Ascending aorta (tissue), 2 donors: ENCODE data around the gene FBXO31. TPM values are rescaled to one million over a fixed set of nuclear protein-coding genes. Genes with fewer than 3 reads are reported as not detected.
"Not testable (repeated sequence)": the region's sequence is repeated elsewhere in the genome, so short reads cannot be mapped to it uniquely, and the experiment has no call there.

Experiments
- DNase-seq, 2 donors: peaks; one replicate each; pipeline ENCODE4 v3.0.0-alpha.2; 2019; ENCODE audit warnings: low spot score in 2 of 2
- H3K27ac ChIP-seq, 2 donors: fragments of 200-600 bp; sonication (generic); one replicate each; pipeline ENCODE4 v1.5.1; 2016 to 2017; ENCODE audit warnings: mild to moderate bottlenecking in 1 of 2
- H3K27me3 ChIP-seq: fragments of 200-600 bp; sonication (generic); one replicate; pipeline ENCODE4 v1.5.1; 2017
- H3K36me3 ChIP-seq, 2 donors: fragments of 200-600 bp; sonication (generic); one replicate each; pipeline ENCODE4 v1.5.1; 2016
- H3K4me1 ChIP-seq, 2 donors: fragments of 200-600 bp; sonication (generic); one replicate each; pipeline ENCODE4 v1.5.1; 2016 to 2017; ENCODE audit warnings: mild to moderate bottlenecking in 1 of 2
- H3K4me3 ChIP-seq, 2 donors: fragments of 200-600 bp; sonication (generic); one replicate each; pipeline ENCODE4 v1.5.1; 2016 to 2017; ENCODE audit warnings: mild to moderate bottlenecking in 1 of 2
- H3K9me3 ChIP-seq, 2 donors: fragments of 200-600 bp; sonication (generic); one replicate each; pipeline ENCODE4 v1.5.1; 2016
- intact Hi-C: fragments of 100-400 bp; cut with DNase I; formaldehyde crosslinking; loops from one replicate; pipeline ENCODE4 v1.15.1; 2023
- total RNA-seq: library from RNA; depleted of rRNA; stranded (reverse); fragments of >200 nt; gene quantifications from one replicate; pipeline ENCODE4 v1.1.0, GENCODE V29; 2016
- TF ChIP-seq, protein P1 (sequence below), 3 experiments: fragments of 200-600 bp in 2 of 3; fragments of 450-650 bp in 1 of 3; sonication (generic) in 2 of 3; IDR thresholded peaks; one replicate each; pipeline ENCODE4 v1.5.1; 2016 to 2019; ENCODE audit warnings: antibody characterized with exemption in 3 of 3, mild to moderate bottlenecking in 1 of 3, moderate library complexity in 1 of 3

Gene FBXO31
- total RNA-seq, 1 donor from 2014 or later: 224 TPM

DNA sequence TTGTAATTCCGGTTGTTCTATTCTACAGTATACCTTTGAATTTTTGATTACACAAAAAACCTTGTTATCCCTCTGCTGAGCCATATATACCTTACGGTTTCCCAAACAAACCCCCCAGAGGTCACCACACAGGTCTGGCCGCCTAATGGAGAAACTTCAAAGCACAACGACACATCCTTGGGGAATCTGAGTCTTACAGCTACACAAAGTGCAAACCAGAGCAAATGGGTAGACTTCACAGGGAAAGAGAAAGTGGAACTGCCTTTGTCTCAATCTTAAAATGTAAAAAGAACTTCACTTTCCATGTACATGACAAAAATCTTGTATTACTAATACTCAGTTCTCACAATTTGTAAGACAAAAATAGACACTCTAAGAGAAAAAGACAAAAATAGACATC lies 2.7 kb downstream of the FBXO31 start:
- Histone ChIP-seq H3K4me1 (peaks cover 12 to 32% of the 10 kb centered on the region in 2 donors), H3K36me3 (no peaks in the 10 kb centered on the region), H3K27me3 (no peaks in the 10 kb centered on the region), H3K27ac (peak overlapping the region; percentile 65 to 91), H3K4me3 (peak overlapping the region; percentile 69 to 87), H3K9me3 (no peaks in the 10 kb centered on the region)
- intact Hi-C loops: loop anchor here (5.0 to 10.0 kb wide), 2 partner anchors 176 to 314 kb away; no protein-coding TSS in a partner anchor
- no peak for DNase-seq
- TF ChIP-seq, protein P1, sequence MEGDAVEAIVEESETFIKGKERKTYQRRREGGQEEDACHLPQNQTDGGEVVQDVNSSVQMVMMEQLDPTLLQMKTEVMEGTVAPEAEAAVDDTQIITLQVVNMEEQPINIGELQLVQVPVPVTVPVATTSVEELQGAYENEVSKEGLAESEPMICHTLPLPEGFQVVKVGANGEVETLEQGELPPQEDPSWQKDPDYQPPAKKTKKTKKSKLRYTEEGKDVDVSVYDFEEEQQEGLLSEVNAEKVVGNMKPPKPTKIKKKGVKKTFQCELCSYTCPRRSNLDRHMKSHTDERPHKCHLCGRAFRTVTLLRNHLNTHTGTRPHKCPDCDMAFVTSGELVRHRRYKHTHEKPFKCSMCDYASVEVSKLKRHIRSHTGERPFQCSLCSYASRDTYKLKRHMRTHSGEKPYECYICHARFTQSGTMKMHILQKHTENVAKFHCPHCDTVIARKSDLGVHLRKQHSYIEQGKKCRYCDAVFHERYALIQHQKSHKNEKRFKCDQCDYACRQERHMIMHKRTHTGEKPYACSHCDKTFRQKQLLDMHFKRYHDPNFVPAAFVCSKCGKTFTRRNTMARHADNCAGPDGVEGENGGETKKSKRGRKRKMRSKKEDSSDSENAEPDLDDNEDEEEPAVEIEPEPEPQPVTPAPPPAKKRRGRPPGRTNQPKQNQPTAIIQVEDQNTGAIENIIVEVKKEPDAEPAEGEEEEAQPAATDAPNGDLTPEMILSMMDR (IDR thresholded peaks at IDR 0.05): no peak

DNA sequence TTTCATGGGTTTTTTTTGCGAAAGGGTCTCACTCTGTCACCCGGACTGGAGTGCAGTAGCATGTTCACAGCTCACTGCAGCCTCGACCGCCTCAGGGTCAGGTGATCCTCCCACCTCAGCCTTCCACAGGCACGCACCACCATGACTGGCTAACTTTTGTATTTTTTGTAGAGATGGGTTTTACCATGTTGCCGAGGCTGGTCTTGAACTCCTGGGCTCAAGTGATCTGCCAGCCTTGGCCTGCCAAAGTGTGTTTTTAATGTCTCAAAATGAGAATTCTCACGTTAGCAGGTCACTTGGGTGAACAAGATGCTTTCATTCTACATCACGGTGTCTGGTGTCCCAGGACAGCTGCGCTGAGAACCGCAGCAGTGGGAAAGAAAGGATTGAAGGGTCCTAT lies 3.2 kb downstream of the FBXO31 start:
- Histone ChIP-seq H3K9me3 (no peaks in the 10 kb centered on the region), H3K27me3 (no peaks in the 10 kb centered on the region), H3K27ac (peak overlapping the region; percentile 65 to 91), H3K4me1 (peaks cover 12 to 37% of the 10 kb centered on the region in 2 donors), H3K36me3 (no peaks in the 10 kb centered on the region), H3K4me3 (peak overlapping the region; percentile 69 to 87)
- DNase-seq: no peak
- TF ChIP-seq, protein P1 (IDR thresholded peaks at IDR 0.05): no peak
- intact Hi-C loops: loop anchor here (5.0 to 10.0 kb wide), 2 partner anchors 176 to 313 kb away; no protein-coding TSS in a partner anchor

DNA sequence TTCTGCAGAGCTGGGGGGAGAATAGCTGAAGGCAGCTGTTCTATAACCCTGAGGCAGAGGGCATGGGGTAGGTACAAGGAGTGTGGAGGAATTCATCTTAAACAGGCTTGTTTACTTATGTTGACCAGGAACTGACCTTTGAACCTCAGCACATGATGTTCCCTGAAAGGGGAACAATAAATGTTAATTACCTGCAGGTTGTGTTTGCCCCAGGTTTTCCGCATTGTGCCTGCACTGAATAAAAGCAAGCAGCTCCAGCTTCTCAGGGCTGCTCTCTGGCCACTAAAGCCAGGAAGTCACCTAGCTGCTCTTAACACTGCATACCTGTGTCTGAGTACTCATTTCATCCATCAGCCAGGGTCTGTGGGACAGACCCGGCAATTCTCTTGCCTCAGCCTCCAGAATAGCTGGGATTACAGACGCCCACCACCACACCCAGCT lies 4.2 kb downstream of the FBXO31 start:
- peaks cover 12 to 36% of the 10 kb centered on the region in 2 donors for H3K4me1 ChIP-seq
- DNase-seq, H3K27ac ChIP-seq, H3K4me3 ChIP-seq, H3K36me3 ChIP-seq, intact Hi-C loops, H3K9me3 ChIP-seq, H3K27me3 ChIP-seq: not testable (repeated sequence)

DNA sequence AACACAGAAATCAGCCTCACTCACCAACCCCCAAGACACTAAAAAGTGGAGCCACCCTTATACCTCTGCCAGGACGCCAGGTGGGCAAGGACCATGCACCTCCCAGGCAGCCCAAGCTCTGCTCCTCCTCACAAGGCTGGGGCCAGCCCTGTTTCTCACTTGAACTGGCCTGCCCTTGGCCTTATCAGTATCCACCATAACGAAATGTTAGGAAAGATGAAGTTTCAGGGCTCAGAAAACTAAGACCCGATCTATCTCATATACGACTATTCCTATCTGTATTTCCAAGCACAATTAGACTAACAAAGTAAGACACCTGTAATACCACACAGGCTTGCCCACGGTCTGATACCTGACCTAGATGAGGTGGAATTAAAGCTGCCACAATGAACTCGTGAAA lies 6.9 kb downstream of the FBXO31 start:
- TF ChIP-seq, protein P1 (IDR thresholded peaks at IDR 0.05): no peak
- Histone ChIP-seq H3K27ac (peak overlapping the region in 1 of 2 donors; percentile 38), H3K4me1 (peaks cover 8 to 32% of the 10 kb centered on the region in 2 donors), H3K4me3 (no peak overlapping the region), H3K9me3 (no peaks in the 10 kb centered on the region), H3K36me3 (no peaks in the 10 kb centered on the region), H3K27me3 (no peaks in the 10 kb centered on the region)
- DNase-seq: no peak
- intact Hi-C loops: no loop called here

DNA sequence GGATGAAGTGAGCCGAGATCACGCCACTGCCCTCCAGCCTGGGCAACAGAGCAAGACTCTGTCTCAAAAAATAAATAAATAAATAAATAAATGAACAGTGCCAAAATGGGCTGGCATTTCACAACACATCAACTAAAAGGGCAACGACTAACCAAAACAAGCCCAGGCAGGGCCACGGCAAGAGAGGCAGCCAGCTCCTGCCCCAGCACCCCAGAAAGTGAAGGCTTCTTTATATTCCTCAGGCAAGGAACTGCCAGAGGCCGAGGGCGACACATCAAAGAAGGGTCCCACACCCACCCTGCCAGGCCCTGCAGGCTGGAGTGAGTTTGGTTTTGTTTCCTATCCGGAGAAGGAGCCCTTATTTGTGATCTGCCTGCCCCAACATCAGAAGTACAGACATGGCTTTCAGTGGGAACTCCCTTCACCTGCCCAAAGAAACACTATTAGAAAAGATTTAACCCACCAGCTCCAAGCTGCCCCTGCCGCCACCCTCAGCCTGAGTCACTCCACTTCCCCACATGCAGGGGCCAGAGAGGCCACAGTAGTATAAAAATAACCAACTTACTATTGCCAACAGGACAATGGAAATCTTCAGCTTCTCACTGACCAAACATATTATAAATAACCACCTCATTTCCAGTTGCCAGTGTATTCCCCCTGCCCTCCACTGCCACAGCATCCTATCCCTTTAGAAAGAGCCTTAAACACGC lies 8.0 kb downstream of the FBXO31 start:
- intact Hi-C loops: no loop called here

DNA sequence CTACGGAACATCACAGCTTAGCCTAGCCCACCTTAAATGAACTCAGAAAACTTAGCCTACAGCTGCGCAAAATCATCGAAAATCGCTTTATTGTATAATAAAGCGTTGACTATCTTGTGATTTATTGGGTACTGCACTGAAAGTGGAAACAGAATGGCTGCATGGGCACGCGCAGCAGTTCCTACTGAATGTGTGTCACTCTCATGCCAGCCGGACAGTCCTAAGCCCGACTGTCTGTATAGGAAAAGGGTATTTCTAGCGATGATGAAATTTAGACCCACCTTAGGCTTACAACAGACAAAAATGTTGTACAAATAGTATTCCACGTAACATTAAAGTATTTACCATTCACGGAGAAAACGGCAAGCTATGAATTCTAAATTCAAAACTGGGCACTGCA lies 9.3 kb downstream of the FBXO31 start:
- Histone ChIP-seq H3K27me3 (no peaks in the 10 kb centered on the region), H3K36me3 (no peaks in the 10 kb centered on the region), H3K4me1 (peaks cover 0 to 21% of the 10 kb centered on the region in 2 donors), H3K9me3 (no peaks in the 10 kb centered on the region), H3K27ac (no peak overlapping the region), H3K4me3 (no peak overlapping the region)
- TF ChIP-seq, protein P1 (IDR thresholded peaks at IDR 0.05): no peak
- no peak for DNase-seq
- intact Hi-C loops: no loop called here

More for the DNA sequence above, 8.0 kb downstream of the FBXO31 start:
- Histone ChIP-seq H3K4me1 (peaks cover 3 to 24% of the 10 kb centered on the region in 2 donors), H3K27ac (peak overlapping the region; percentile 38 to 42), H3K36me3 (no peaks in the 10 kb centered on the region), H3K4me3 (peak overlapping the region; percentile 1 to 10), H3K9me3 (no peaks in the 10 kb centered on the region), H3K27me3 (no peaks in the 10 kb centered on the region)
- TF ChIP-seq, protein P1 (IDR thresholded peaks at IDR 0.05): no peak
- DNase-seq: no peak
